HepG2 (cell line): Measurements from ENCODE around the gene CEP170. TPM values are rescaled to one million over a fixed set of nuclear protein-coding genes. Genes with fewer than 3 reads are reported as not detected.

Source experiments
- ATAC-seq: fragments of 200-7000 bp; cut with Tn5 transposase; 3 replicates; pipeline ENCODE4 v1.9.1; 2020; ENCODE audit warnings: mild to moderate bottlenecking, moderate library complexity
- Bru-seq: library from RNA; stranded (reverse); fragments of 400-500 nt; gene quantifications from one replicate; lab custom pipeline; 2021; lab: Mats Ljungman, UMichigan
- BruChase-seq, 2 experiments: library from RNA; stranded (reverse); fragments of 400-500 nt; gene quantifications; one replicate each; lab custom pipeline; 2021; lab: Mats Ljungman, UMichigan
- BruUV-seq: library from RNA; stranded (reverse); fragments of 400-500 nt; replicated peaks from 2 replicates; lab custom pipeline; 2021; lab: Mats Ljungman, UMichigan
- CTCF ChIA-PET: fragments of 300-600 bp; formaldehyde crosslinking; extraction: SDS; loops from one replicate; lab custom pipeline; 2021; ENCODE audit warnings: low total read pairs, inconsistent platforms, low intra/inter-chr PET ratio; lab: Yijun Ruan, JAX
- POLR2A ChIA-PET: fragments of 350-600 bp; sonication (Branson Sonifier 250); formaldehyde crosslinking; loops from one replicate; lab custom pipeline; 2020; ENCODE audit warnings: antibody characterized with exemption, inconsistent platforms; lab: Yijun Ruan, JAX
- DNase-seq: peaks from one replicate; pipeline ENCODE4 v3.0.0-alpha.2; 2015; ENCODE audit warnings: low spot score
- FAIRE-seq: peaks from 3 replicates; lab custom pipeline; 2011; peaks lifted over from hg19 to GRCh38; lab: Jason Lieb, UNC
- H2AFZ ChIP-seq: one replicate; pipeline ENCODE4 v1.6.1; 2011; ENCODE audit warnings: low read length, inconsistent platforms
- H3K27ac ChIP-seq: fragments of 300-600 bp; 3 replicates; pipeline ENCODE4 v1.8.0; 2011; ENCODE audit warnings: mixed run types, mild to moderate bottlenecking, mixed read lengths, low read length, inconsistent platforms; ENCODE audit not compliant: insufficient read depth; ENCODE audit errors: extremely low read length
- H3K27me3 ChIP-seq, 2 experiments: fragments of 200-600 bp in 1 of 2; 2 replicates in 1 of 2; 3 replicates in 1 of 2; pipeline versions ENCODE4 v1.6.0 to v1.8.0; 2011; ENCODE audit warnings: low read length in 2 of 2, mild to moderate bottlenecking in 2 of 2, moderate library complexity in 2 of 2, inconsistent platforms in 1 of 2; ENCODE audit not compliant: insufficient read depth in 2 of 2, control insufficient read depth in 1 of 2
- H3K36me3 ChIP-seq, 2 experiments: fragments of 200-600 bp in 1 of 2; replicated peaks in 1 of 2; 2 replicates in 1 of 2; 3 replicates in 1 of 2; pipeline versions ENCODE4 v1.5.1 to v1.8.0; 2011; ENCODE audit warnings: low read length in 2 of 2, inconsistent platforms in 1 of 2; ENCODE audit not compliant: insufficient read depth in 2 of 2, control insufficient read depth in 1 of 2
- H3K4me1 ChIP-seq: 2 replicates; pipeline ENCODE4 v1.5.1; 2012; ENCODE audit warnings: low read length, inconsistent platforms; ENCODE audit not compliant: insufficient read depth
- H3K4me2 ChIP-seq: 2 replicates; pipeline ENCODE4 v1.6.0; 2011; ENCODE audit warnings: low read depth, low read length, inconsistent platforms
- H3K4me3 ChIP-seq, 3 experiments: fragments of 200-600 bp in 1 of 3; sonication (generic), shearing (Covaris generic) in 1 of 3; replicated peaks in 1 of 3; 2 replicates each; pipeline ENCODE4 v1.5.1; 2011 to 2016; ENCODE audit warnings: low read length in 3 of 3, inconsistent platforms in 2 of 3, low read depth in 2 of 3, mild to moderate bottlenecking in 2 of 3, control low read depth in 1 of 3, mixed read lengths in 1 of 3; ENCODE audit not compliant: insufficient read depth in 1 of 3
- H3K79me2 ChIP-seq: one replicate; pipeline ENCODE4 v1.6.1; 2011; ENCODE audit warnings: low read length, inconsistent platforms; ENCODE audit not compliant: insufficient read depth
- H3K9ac ChIP-seq: 2 replicates; pipeline ENCODE4 v1.6.0; 2011; ENCODE audit warnings: mild to moderate bottlenecking, low read depth, low read length, inconsistent platforms; ENCODE audit not compliant: insufficient read depth
- H3K9me3 ChIP-seq: 2 replicates; pipeline ENCODE4 v1.5.1; 2012; ENCODE audit warnings: mild to moderate bottlenecking, low read length
- H4K20me1 ChIP-seq: 2 replicates; pipeline ENCODE4 v1.6.0; 2011; ENCODE audit warnings: inconsistent platforms, mild to moderate bottlenecking, low read length, moderate library complexity; ENCODE audit not compliant: insufficient read depth
- FOXA3 ChIP-seq: IDR thresholded peaks from 2 replicates; pipeline ENCODE4 v1.6.1; 2016; ENCODE audit warnings: missing genetic modification reagents, missing compliant biosample characterization
- KDM5A ChIP-seq: fragments of 200-600 bp; sonication (generic); IDR thresholded peaks from 2 replicates; pipeline ENCODE4 v1.7.0; 2018; ENCODE audit warnings: antibody characterized with exemption, mild to moderate bottlenecking, low read length, borderline replicate concordance
- ZMYM3 ChIP-seq: sonication (generic); formaldehyde crosslinking; IDR thresholded peaks from 2 replicates; pipeline ENCODE4 v1.5.1; 2020; ENCODE audit warnings: mild to moderate bottlenecking, missing genetic modification reagents
- WGBS: methylation state at CpG from one replicate; pipeline ENCODE4 v1.1.6; 2017; ENCODE audit warnings: low lambda C conversion rate; 5-methylcytosine and 5-hydroxymethylcytosine counted together
- in situ Hi-C: cut with HindIII; loops from 2 replicates; pipeline ENCODE4 v1.10.0; 2017; ENCODE audit warnings: low pct_unique_long_range_greater_than_20kb; ENCODE audit not compliant: extremely low pct_ligation_motif_present
- intact Hi-C: fragments of 100-400 bp; cut with micrococcal nuclease; formaldehyde crosslinking; loops from one replicate; pipeline ENCODE4 v1.10.0; 2022; ENCODE audit not compliant: unreplicated experiment
- long read RNA-seq, 2 experiments: library from RNA in 1 of 2; library from polyadenylated mRNA in 1 of 2; stranded (forward) in 1 of 2; unstranded in 1 of 2; transcript quantifications; one replicate each; pipeline ENCODE4 v2.0.0, GENCODE V29; 2019 to 2022
- polyA minus RNA-seq, 3 experiments: library from RNA; depleted of rRNA, polyadenylated mRNA; stranded (reverse); fragments of >200 nt; gene quantifications; 2 replicates each; pipeline ENCODE4 v1.2.3, GENCODE V29; 2011; ENCODE audit warnings: low replicate concordance in 1 of 3
- polyA plus RNA-seq, 8 experiments: library from polyadenylated mRNA; depleted of rRNA in 3 of 8; stranded (reverse) in 7 of 8; unstranded in 1 of 8; fragments of >200 nt; fragmentation: Illumina TruSeq in 4 of 8; extraction: Trizol in 4 of 8; gene quantifications; 2 replicates each; pipeline versions ENCODE4 v1.2.1 to v1.2.3, GENCODE V29; 2011 to 2016; ENCODE audit warnings: low read depth in 4 of 8, missing spikeins in 1 of 8, mixed read lengths in 1 of 8; ENCODE audit not compliant: insufficient read depth in 1 of 8
- total RNA-seq, 5 experiments: library from RNA; depleted of rRNA; stranded (reverse); fragments of >200 nt; fragmentation: Illumina TruSeq; extraction: Trizol; gene quantifications; 2 replicates each; pipeline ENCODE4 v1.2.3, GENCODE V29; 2016; ENCODE audit warnings: low read depth in 1 of 5
- TF ChIP-seq, protein P1 (sequence below): sonication (generic); formaldehyde crosslinking; conservative IDR thresholded peaks from 2 replicates; pipeline ENCODE4 v1.8.0; 2022; ENCODE audit warnings: mild to moderate bottlenecking, moderate library complexity, missing genetic modification reagents
- TF ChIP-seq, protein P2 (sequence below): sonication (generic); formaldehyde crosslinking; IDR thresholded peaks from 2 replicates; pipeline ENCODE4 v1.4.0; 2020; ENCODE audit warnings: missing genetic modification reagents
- TF ChIP-seq, protein P3 (sequence below): sonication (generic); formaldehyde crosslinking; IDR thresholded peaks from 2 replicates; pipeline ENCODE4 v1.4.0; 2020; ENCODE audit warnings: missing genetic modification reagents, mild to moderate bottlenecking, borderline replicate concordance
- TF ChIP-seq, protein P4 (sequence below): IDR thresholded peaks from 2 replicates; pipeline ENCODE4 v1.6.1; 2016; ENCODE audit warnings: low read depth
- TF ChIP-seq, protein P5 (sequence below): sonication (generic); formaldehyde crosslinking; IDR thresholded peaks from 2 replicates; pipeline ENCODE4 v1.5.1; 2020; ENCODE audit warnings: missing genetic modification reagents, mild to moderate bottlenecking, borderline replicate concordance

CEP170 gene
- total RNA-seq (2016; rRNA removed; fragmentation: Illumina TruSeq; extraction: Trizol) (28.6 and 36.9 TPM in 2 replicates), polyA plus RNA-seq (2011; rRNA removed) (18.5 and 23.0 TPM in 2 replicates), polyA minus RNA-seq (2011; rRNA and poly(A)+ RNA removed; ENCODE audit: low replicate concordance) (42.9 and 55.3 TPM in 2 replicates), Bru-seq, nascent RNA (percentile 82 among the genes with signal in this experiment), BruChase-seq, experiment 1, labeled RNA remaining after a 6-hour chase (percentile 75 among the genes with signal in this experiment), BruChase-seq, experiment 2, labeled RNA remaining after a 2-hour chase (percentile 79 among the genes with signal in this experiment)
- 4.7 and 5.9 TPM in 2 replicates for total RNA-seq (2016; cell fraction: cytosol; rRNA removed; fragmentation: Illumina TruSeq; extraction: Trizol; ENCODE audit: low read depth)
- total RNA-seq (2016; cell fraction: insoluble cytoplasmic fraction; rRNA removed; fragmentation: Illumina TruSeq; extraction: Trizol) = 29.1 and 30.1 TPM in 2 replicates
- 7.6 and 11.5 TPM in 2 replicates for total RNA-seq (2016; cell fraction: membrane; rRNA removed; fragmentation: Illumina TruSeq; extraction: Trizol)
- total RNA-seq (2016; cell fraction: nucleus; rRNA removed; fragmentation: Illumina TruSeq; extraction: Trizol) = 56.5 and 62.3 TPM in 2 replicates
- polyA plus RNA-seq (2011; cell fraction: cytosol; rRNA removed) = 9.8 and 12.5 TPM in 2 replicates
- 27.0 and 34.5 TPM in 2 replicates for polyA plus RNA-seq (2011; cell fraction: nucleus; rRNA removed)
- polyA plus RNA-seq (2012) = 11.6 and 15.1 TPM in 2 replicates
- 1.2 TPM in 2 replicates for polyA plus RNA-seq (2016; cell fraction: cytosol; fragmentation: Illumina TruSeq; extraction: Trizol; ENCODE audit: low read depth)
- polyA plus RNA-seq (2016; cell fraction: insoluble cytoplasmic fraction; fragmentation: Illumina TruSeq; extraction: Trizol; ENCODE audit: low read depth) = 26.8 and 28.6 TPM in 2 replicates
- 2.4 and 3.3 TPM in 2 replicates for polyA plus RNA-seq (2016; cell fraction: membrane; fragmentation: Illumina TruSeq; extraction: Trizol; ENCODE audit: low read depth)
- polyA plus RNA-seq (2016; cell fraction: nucleus; fragmentation: Illumina TruSeq; extraction: Trizol; ENCODE audit: insufficient read depth, low read depth) = 36.6 and 37.9 TPM in 2 replicates
- 22.1 and 22.3 TPM in 2 replicates for polyA minus RNA-seq (2011; cell fraction: cytosol; rRNA and poly(A)+ RNA removed)
- 155 and 161 TPM in 2 replicates for polyA minus RNA-seq (2011; cell fraction: nucleus; rRNA and poly(A)+ RNA removed)
- long read RNA-seq, experiment 1, partial matches to known transcripts = 7 of 9 reads
- long read RNA-seq, experiment 1, other reads (novel, unspliced or antisense) = 1 of 9 reads
- long read RNA-seq, experiment 2, partial matches to known transcripts = 1 of 6 reads
- long read RNA-seq, experiment 2, other reads (novel, unspliced or antisense) = 4 of 6 reads

DNA sequence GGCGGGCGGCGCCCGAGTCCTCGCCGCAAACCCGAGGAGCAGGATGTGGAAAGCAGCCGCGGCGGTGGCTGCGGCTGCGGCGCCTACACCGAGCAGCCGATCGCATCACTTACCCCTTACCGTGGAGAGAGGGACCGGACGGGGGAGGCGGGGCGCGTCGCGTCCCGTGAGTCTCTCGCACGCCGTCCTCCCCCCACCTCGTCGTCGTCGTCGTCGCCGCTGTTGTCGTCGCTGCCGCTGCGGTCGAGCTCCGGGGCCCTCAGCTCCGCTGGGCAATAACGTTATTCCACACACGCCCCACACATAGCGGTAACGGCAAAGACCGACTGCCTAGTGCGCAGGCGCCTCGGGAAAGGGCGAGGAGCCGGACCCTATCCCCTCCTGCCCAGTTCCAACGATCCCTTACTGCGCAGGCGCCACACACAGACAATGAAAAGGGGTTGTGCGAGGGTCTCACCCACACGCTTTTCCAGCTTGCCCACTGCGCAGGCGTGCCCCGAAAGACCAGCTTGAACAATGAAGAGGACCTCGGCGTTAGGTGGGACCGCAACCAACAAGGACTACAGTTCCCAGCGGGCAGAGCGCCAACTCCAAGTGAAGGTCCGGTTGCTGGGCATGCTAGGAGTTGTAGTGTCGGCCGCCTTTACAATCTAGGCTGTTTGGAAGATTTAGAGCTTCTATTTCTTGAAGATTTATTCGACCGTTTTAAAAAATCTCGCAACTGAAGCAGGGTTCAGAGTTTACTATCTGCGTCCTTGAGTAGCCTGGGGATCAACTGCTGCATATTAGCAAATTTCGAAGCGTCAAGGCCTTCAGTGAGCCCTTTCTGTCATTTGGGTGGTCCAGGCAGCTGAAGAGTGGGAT, at the start of gene CEP170:
TSS of gene CEP170 (minus strand) at position 355 of the 864 bp plus-strand sequence. CDS start 30,001 bp downstream, outside the sequence.
- in situ Hi-C loops = no loop called here
- peak; percentile 97 for FAIRE-seq
- TF ChIP-seq, protein P1, sequence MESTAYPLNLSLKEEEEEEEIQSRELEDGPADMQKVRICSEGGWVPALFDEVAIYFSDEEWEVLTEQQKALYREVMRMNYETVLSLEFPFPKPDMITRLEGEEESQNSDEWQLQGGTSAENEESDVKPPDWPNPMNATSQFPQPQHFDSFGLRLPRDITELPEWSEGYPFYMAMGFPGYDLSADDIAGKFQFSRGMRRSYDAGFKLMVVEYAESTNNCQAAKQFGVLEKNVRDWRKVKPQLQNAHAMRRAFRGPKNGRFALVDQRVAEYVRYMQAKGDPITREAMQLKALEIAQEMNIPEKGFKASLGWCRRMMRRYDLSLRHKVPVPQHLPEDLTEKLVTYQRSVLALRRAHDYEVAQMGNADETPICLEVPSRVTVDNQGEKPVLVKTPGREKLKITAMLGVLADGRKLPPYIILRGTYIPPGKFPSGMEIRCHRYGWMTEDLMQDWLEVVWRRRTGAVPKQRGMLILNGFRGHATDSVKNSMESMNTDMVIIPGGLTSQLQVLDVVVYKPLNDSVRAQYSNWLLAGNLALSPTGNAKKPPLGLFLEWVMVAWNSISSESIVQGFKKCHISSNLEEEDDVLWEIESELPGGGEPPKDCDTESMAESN (CRISPR knock-in tag) = peak; percentile 52
- TF ChIP-seq, protein P2, sequence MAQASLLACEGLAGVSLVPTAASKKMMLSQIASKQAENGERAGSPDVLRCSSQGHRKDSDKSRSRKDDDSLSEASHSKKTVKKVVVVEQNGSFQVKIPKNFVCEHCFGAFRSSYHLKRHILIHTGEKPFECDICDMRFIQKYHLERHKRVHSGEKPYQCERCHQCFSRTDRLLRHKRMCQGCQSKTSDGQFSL (CRISPR knock-in tag) = peak; percentile 35; the same call in 1 of the 2 replicates
- TF ChIP-seq, protein P3, sequence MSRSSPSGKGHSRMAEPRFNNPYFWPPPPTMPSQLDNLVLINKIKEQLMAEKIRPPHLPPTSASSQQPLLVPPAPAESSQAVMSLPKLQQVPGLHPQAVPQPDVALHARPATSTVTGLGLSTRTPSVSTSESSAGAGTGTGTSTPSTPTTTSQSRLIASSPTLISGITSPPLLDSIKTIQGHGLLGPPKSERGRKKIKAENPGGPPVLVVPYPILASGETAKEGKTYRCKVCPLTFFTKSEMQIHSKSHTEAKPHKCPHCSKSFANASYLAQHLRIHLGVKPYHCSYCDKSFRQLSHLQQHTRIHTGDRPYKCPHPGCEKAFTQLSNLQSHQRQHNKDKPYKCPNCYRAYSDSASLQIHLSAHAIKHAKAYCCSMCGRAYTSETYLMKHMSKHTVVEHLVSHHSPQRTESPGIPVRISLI (CRISPR knock-in tag) = no peak
- TF ChIP-seq KDM5A (peak; percentile 57; the same call in 1 of the 2 replicates), ZMYM3 (CRISPR knock-in tag) (no peak), FOXA3 (CRISPR knock-in tag) (peak; percentile 12; the same call in 1 of the 2 replicates)
- TF ChIP-seq, protein P4, sequence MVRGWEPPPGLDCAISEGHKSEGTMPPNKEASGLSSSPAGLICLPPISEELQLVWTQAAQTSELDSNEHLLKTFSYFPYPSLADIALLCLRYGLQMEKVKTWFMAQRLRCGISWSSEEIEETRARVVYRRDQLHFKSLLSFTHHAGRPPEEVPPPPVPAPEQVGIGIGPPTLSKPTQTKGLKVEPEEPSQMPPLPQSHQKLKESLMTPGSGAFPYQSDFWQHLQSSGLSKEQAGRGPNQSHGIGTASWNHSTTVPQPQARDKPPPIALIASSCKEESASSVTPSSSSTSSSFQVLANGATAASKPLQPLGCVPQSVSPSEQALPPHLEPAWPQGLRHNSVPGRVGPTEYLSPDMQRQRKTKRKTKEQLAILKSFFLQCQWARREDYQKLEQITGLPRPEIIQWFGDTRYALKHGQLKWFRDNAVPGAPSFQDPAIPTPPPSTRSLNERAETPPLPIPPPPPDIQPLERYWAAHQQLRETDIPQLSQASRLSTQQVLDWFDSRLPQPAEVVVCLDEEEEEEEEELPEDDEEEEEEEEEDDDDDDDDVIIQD (CRISPR knock-in tag) = peak; percentile 28; the same call in 1 of the 2 replicates
- TF ChIP-seq, protein P5, sequence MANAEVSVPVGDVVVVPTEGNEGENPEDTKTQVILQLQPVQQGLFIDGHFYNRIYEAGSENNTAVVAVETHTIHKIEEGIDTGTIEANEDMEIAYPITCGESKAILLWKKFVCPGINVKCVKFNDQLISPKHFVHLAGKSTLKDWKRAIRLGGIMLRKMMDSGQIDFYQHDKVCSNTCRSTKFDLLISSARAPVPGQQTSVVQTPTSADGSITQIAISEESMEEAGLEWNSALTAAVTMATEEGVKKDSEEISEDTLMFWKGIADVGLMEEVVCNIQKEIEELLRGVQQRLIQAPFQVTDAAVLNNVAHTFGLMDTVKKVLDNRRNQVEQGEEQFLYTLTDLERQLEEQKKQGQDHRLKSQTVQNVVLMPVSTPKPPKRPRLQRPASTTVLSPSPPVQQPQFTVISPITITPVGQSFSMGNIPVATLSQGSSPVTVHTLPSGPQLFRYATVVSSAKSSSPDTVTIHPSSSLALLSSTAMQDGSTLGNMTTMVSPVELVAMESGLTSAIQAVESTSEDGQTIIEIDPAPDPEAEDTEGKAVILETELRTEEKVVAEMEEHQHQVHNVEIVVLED = peak; percentile 66; the same call in 1 of the 2 replicates

More for the DNA sequence above, at the start of gene CEP170:
- peak; percentile 99 for DNase-seq
- H3K27ac ChIP-seq = peak within 1 kb of the TSS; percentile 87
- H3K9me3 ChIP-seq = no peaks in the 10 kb centered on the region
- H3K27me3 ChIP-seq = no peaks in the 10 kb centered on the region; a peak in 1 of 5 replicates
- peaks cover 56% of the 10 kb centered on the region for H3K79me2 ChIP-seq
- ChIA-PET CTCF (no interaction called here), POLR2A (interaction anchor here (0.5 to 1.2 kb wide), 7 partner anchors 8 to 1196 kb away, joined by 3 to 6 read pairs (median 3); partner anchors contain the start of gene ADSS2)
- intact Hi-C loops = loop anchor here (5.0 kb wide), 1 partner anchor 1192 kb away; no protein-coding TSS in a partner anchor
- peak within 1 kb of the TSS; percentile 82 for H3K9ac ChIP-seq
- peak within 1 kb of the TSS; percentile 82 for H2AFZ ChIP-seq
- BruUV-seq = no TSS peak
- peaks cover 39% of the 10 kb centered on the region for H3K4me1 ChIP-seq
- peak within 1 kb of the TSS; percentile 88 to 99 (median 93) for H3K4me3 ChIP-seq
- peak; percentile 77 for ATAC-seq
- H4K20me1 ChIP-seq = peaks cover 10% of the 10 kb centered on the region
- peak within 1 kb of the TSS; percentile 96 for H3K4me2 ChIP-seq
- H3K36me3 ChIP-seq = no peaks in the 10 kb centered on the region
- WGBS = 0% methylated on average over 6 of the region's 74 CpGs
